Naive thymus-derived CD8-positive, alpha-beta T cell (primary cell): ENCODE data around the gene ZNF789. TPM values are rescaled to one million over a fixed set of nuclear protein-coding genes. Genes with fewer than 3 reads are reported as not detected.
"Not testable (repeated sequence)": the region's sequence is repeated elsewhere in the genome, so short reads cannot be mapped to it uniquely, and the experiment has no call there.

ENCODE experiments used
- ATAC-seq, 2 donors: fragments of 150-1000 bp; cut with Tn5 transposase in 1 of 2; sonication (Bioruptor Pico), chemical (Tn5 transposase) in 1 of 2; 1 replicate in 1 of 2; 2 replicates in 1 of 2; pipeline ENCODE4 v1.10.0; 2021; ENCODE audit warnings: mild to moderate bottlenecking in 2 of 2, moderate library complexity in 2 of 2
- POLR2A ChIA-PET: fragments of 350-600 bp; sonication (Branson Sonifier 250); formaldehyde crosslinking; loops from one replicate; lab custom pipeline; 2021; ENCODE audit warnings: antibody characterized with exemption; lab: Charles Lee
- DNase-seq, 10 donors: peaks; one replicate each; pipeline versions ENCODE4 v3.0.0 to v3.0.0-alpha.2; 2020 to 2022
- H3K27ac Mint-ChIP-seq, 10 donors: one replicate each; pipeline ENCODE4 v1.8.0; 2020 to 2022; ENCODE audit warnings: mild to moderate bottlenecking in 10 of 10, mixed read lengths in 10 of 10, moderate library complexity in 4 of 10, inconsistent platforms in 1 of 10
- H3K27me3 Mint-ChIP-seq, 5 donors: one replicate each; pipeline ENCODE4 v1.8.0; 2021 to 2022; ENCODE audit warnings: mixed read lengths in 5 of 5
- H3K36me3 Mint-ChIP-seq, 3 donors: one replicate each; pipeline ENCODE4 v1.8.0; 2020 to 2022; ENCODE audit warnings: mixed read lengths in 3 of 3, mild to moderate bottlenecking in 2 of 3, inconsistent platforms in 1 of 3
- H3K4me1 Mint-ChIP-seq, 4 donors: one replicate each; pipeline ENCODE4 v1.8.0; 2021 to 2022; ENCODE audit warnings: mixed read lengths in 4 of 4
- H3K4me3 Mint-ChIP-seq, 10 donors: one replicate each; pipeline ENCODE4 v1.8.0; 2020 to 2022; ENCODE audit warnings: mild to moderate bottlenecking in 10 of 10, mixed read lengths in 10 of 10, moderate library complexity in 6 of 10, inconsistent platforms in 1 of 10
- H3K9me3 Mint-ChIP-seq, 9 donors: one replicate each; pipeline ENCODE4 v1.8.0; 2020 to 2022; ENCODE audit warnings: mixed read lengths in 9 of 9, mild to moderate bottlenecking in 3 of 9, inconsistent platforms in 1 of 9, moderate library complexity in 1 of 9
- polyA plus RNA-seq, 3 donors: library from polyadenylated mRNA; unstranded; fragments of 300-500 nt; fragmentation: Illumina TruSeq; gene quantifications; one replicate each; pipeline ENCODE4 v1.2.3, GENCODE V29; 2021
- total RNA-seq, 8 experiments: library from RNA in 2 of 8; stranded (reverse) in 2 of 8; gene quantifications; one replicate each; pipeline ENCODE4 v1.2.3 and lab custom pipeline; 2021 to 2026

ZNF789 gene
- total RNA-seq (10 to 100 TPM; 22.8 to 31.8 TPM), polyA plus RNA-seq (1 to 10 TPM; 7.3 to 8.2 (median 8.0) TPM), total RNA-seq (lab: John Stamatoyannopoulos, UW) (13.7 to 23.1 (median 16.9) reads per million in 6 experiments)

DNA sequence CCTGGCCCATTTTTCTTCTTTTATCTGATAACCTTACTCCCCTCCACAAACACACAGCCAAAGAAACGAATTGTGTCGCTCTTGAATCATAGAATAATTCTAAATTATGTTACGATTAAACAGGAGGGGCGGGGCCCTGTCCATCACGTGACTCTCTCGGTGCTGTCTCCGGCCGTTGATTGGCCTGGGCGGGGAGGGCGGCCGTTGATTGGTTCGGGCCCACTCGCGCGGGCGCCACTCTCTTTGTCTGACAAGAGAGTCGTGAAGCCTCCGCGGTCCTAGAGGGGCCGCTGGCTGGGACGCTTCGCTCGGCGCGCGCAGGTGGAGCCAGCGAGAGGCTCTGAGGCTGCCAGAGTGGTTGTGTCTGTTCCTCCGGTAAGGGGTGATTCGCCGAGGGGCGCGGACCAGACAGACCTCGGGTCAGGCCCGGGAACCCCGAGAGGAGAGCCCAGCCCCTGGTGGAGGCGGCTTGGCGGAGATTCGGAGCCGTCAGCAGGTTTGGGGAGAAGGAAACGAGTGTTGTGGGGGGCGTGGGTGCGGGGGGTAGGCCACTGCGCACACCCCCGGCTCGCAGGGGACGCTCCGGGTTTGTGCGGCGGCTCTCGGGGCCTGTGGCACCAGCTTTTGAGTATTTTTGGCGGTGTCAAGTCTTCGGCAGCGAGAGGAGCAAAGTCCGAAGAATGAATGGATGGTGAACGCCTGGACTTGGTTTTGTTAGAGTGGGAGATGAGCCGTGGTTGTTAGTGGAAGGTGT, at the start of gene ZNF789:
ZNF789 (plus strand) TSS at position 330 of the 754 bp plus-strand sequence. CDS start 3,567 bp downstream, outside the sequence.
- Mint-ChIP-seq H3K4me1 (peaks cover 18 to 43% (median 32%) of the 10 kb centered on the region in 4 donors), H3K27me3 (no peaks in the 10 kb centered on the region), H3K27ac (peak within 1 kb of the TSS; percentile 93 to 98 (median 98)), H3K9me3 (no peaks in the 10 kb centered on the region), H3K4me3 (peak within 1 kb of the TSS; percentile 91 to 100 (median 97)), H3K36me3 (peaks cover 0 to 11% (median 0%) of the 10 kb centered on the region in 3 donors)
- peak; percentile 89 to 99 (median 97) for DNase-seq
- POLR2A ChIA-PET, result interaction anchor here (1.0 to 3.7 kb wide), 7 partner anchors 10 to 86 kb away, joined by 3 to 47 read pairs (median 5); partner anchors contain the start of genes BUD31, PTCD1, ZKSCAN5 and ZNF394
- ATAC-seq, result peak; percentile 96 to 97

DNA sequence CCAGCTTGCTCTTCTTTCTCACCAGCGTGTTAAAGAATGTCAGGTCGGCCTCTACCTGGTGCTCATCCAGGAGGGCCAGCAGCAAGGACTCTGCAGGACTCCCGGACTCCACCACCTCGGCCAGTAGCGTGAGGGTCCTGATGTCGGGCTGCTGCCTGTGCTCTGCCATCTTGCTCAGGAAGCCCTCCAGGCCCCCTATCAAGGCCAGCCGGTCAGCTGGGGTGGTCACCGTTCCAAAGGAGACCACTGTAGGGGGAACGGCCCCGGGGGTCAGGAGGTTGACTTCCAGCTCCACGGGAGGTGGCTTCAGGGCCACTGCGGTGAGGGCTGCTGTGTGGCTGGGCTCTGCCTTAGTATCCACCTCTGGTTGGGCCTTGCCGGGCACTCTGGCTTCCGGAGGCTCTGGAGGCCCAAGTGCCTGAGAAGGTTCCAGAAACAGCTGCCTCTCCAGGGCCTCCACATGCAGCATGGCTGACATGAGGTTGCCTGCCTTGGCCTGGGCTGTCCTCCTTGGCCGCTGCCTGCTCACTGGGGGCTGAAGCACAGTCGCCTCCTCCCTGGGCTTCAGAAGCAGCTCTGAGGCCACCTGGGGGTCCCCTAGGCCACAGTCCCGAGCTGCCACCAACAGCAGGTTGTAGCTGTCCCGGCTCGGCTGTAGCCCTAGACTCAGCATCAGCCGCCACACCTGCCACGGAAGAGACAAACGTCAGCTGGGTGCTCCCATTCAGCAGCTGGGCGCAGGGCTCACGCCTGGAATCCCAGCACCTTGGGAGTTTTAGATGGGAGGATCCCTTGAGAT, 47.6 kb upstream of the ZNF789 start:
- Mint-ChIP-seq H3K27ac (peak overlapping the region in 2 of 10 donors; percentile 40 to 77), H3K36me3 (peaks cover 0 to 59% (median 1%) of the 10 kb centered on the region in 3 donors), H3K9me3 (no peaks in the 10 kb centered on the region), H3K4me3 (no peak overlapping the region), H3K4me1 (peaks cover 0 to 14% (median under 1%) of the 10 kb centered on the region in 4 donors), H3K27me3 (no peaks in the 10 kb centered on the region)
- ATAC-seq, result no peak
- POLR2A ChIA-PET, result interaction anchor here (0.9 to 1.1 kb wide), 2 partner anchors 25 to 53 kb away, joined by 3 to 6 read pairs; no protein-coding TSS in a partner anchor
- no peak for DNase-seq

- peak in 5 of 10 donors; percentile 8 to 40 (median 25) for DNase-seq
- H3K36me3 Mint-ChIP-seq, result peaks cover 0 to 64% (median 6%) of the 10 kb centered on the region in 3 donors
- peak; percentile 69 to 87 for ATAC-seq
- no peaks in the 10 kb centered on the region for H3K27me3 Mint-ChIP-seq
- H3K4me1 Mint-ChIP-seq, result peaks cover 0 to 9% (median 1%) of the 10 kb centered on the region in 4 donors
- POLR2A ChIA-PET, result no interaction called here
- H3K27ac Mint-ChIP-seq, result peak overlapping the region in 7 of 10 donors; percentile 40 to 84 (median 76)
- H3K4me3 Mint-ChIP-seq, result peak overlapping the region in 2 of 10 donors; percentile 11 to 13
- no peaks in the 10 kb centered on the region for H3K9me3 Mint-ChIP-seq
Measured at GRCh38 chr7:99428972-99429566, 43.6 kb upstream of the ZNF789 start.

- DNase-seq (no peak), ATAC-seq (no peak)
- Mint-ChIP-seq H3K36me3 (peaks cover 0 to 66% (median 6%) of the 10 kb centered on the region in 3 donors), H3K4me3 (no peak overlapping the region), H3K27ac (no peak overlapping the region), H3K4me1 (peaks cover 0 to 9% (median 1%) of the 10 kb centered on the region in 4 donors), H3K9me3 (no peaks in the 10 kb centered on the region), H3K27me3 (no peaks in the 10 kb centered on the region)
- POLR2A ChIA-PET, result no interaction called here
Measured at GRCh38 chr7:99429756-99430155, 42.9 kb upstream of the ZNF789 start.

- Mint-ChIP-seq H3K4me1 (peaks cover 0 to 14% (median 5%) of the 10 kb centered on the region in 4 donors), H3K36me3 (peaks cover 0 to 58% (median 9%) of the 10 kb centered on the region in 3 donors), H3K27ac (peak overlapping the region in 2 of 10 donors; percentile 53 to 58)
- peak in 1 of 10 donors; percentile 15 for DNase-seq
- H3K4me3 Mint-ChIP-seq, POLR2A ChIA-PET, ATAC-seq, H3K9me3 Mint-ChIP-seq, H3K27me3 Mint-ChIP-seq: not testable (repeated sequence)
Measured at GRCh38 chr7:99431756-99432540, 40.7 kb upstream of the ZNF789 start.

GRCh38 chr7:99433158-99433557, 39.5 kb upstream of the ZNF789 start:
- Mint-ChIP-seq H3K27ac (peak overlapping the region in 2 of 10 donors; percentile 53 to 68), H3K27me3 (no peaks in the 10 kb centered on the region), H3K9me3 (no peaks in the 10 kb centered on the region), H3K4me3 (no peak overlapping the region), H3K36me3 (peaks cover 0 to 53% (median 9%) of the 10 kb centered on the region in 3 donors), H3K4me1 (peaks cover 0 to 22% (median 11%) of the 10 kb centered on the region in 4 donors)
- POLR2A ChIA-PET, result interaction anchor here (0.5 to 0.6 kb wide), 2 partner anchors 17 to 54 kb away, joined by 3 to 5 read pairs; no protein-coding TSS in a partner anchor
- ATAC-seq (no peak), DNase-seq (peak in 1 of 10 donors; percentile 58)

- ATAC-seq (peak; percentile 27 to 46), DNase-seq (no peak)
- Mint-ChIP-seq H3K36me3 (peaks cover 0 to 30% (median 10%) of the 10 kb centered on the region in 3 donors), H3K27me3 (no peaks in the 10 kb centered on the region), H3K4me1 (peaks cover 20 to 46% (median 40%) of the 10 kb centered on the region in 4 donors), H3K27ac (peak overlapping the region; percentile 87 to 97 (median 96)), H3K4me3 (peak overlapping the region; percentile 90 to 99 (median 96)), H3K9me3 (no peaks in the 10 kb centered on the region)
- POLR2A ChIA-PET, result interaction anchor here (0.5 to 3.2 kb wide), 12 partner anchors 15 to 122 kb away, joined by 3 to 24 read pairs (median 4); partner anchors contain the start of genes ATP5MF, BUD31, FAM200A and PDAP1
Measured at GRCh38 chr7:99437946-99438572, 34.6 kb upstream of the ZNF789 start.

GRCh38 chr7:99438573-99439480, 33.9 kb upstream of the ZNF789 start, which contains the start of the genes CPSF4 and PTCD1:
Gene CPSF4, plus strand, starts transcription at chr7:99438943. Its CDS starts 140 bp downstream, at chr7:99439083.
Gene PTCD1, minus strand, starts transcription at chr7:99438798. Its CDS starts 3,556 bp downstream, at chr7:99435242.
- H3K27ac Mint-ChIP-seq, result peak within 1 kb of the TSS; percentile 91 to 98 (median 96)
- H3K27me3 Mint-ChIP-seq, result no peaks in the 10 kb centered on the region
- DNase-seq, result peak; percentile 72 to 91 (median 80)
- H3K4me3 Mint-ChIP-seq, result peak within 1 kb of the TSS; percentile 90 to 99 (median 96)
- H3K9me3 Mint-ChIP-seq, result no peaks in the 10 kb centered on the region
- ATAC-seq, result peak; percentile 83 to 89
- peaks cover 22 to 50% (median 43%) of the 10 kb centered on the region in 4 donors for H3K4me1 Mint-ChIP-seq
- POLR2A ChIA-PET, result interaction anchor here (0.5 to 3.2 kb wide), 12 partner anchors 27 to 121 kb away, joined by 3 to 24 read pairs (median 4); partner anchors contain the start of genes ATP5MF, BUD31, FAM200A and PDAP1
- H3K36me3 Mint-ChIP-seq, result peaks cover 0 to 29% (median 7%) of the 10 kb centered on the region in 3 donors

DNA sequence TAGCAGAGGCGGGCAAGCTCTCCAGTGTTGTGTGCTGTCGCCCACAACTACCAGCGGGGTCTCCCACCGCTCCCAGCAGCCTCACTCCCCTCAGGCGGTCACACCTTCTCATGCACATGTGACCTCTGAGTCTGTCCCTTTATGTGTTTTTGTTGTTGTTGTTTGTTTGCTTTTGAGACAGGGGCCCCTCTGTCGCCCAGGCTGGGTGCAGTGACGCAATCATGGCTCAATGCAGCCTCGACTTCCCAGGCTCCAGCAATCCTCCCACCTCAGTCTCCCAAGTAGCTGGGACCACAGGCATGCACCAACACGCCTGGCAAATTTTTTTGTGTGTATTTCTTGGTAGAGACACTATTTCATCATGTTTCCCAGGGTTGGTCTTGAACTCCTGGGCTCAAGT, 32.5 kb upstream of the ZNF789 start:
- DNase-seq (peak in 1 of 10 donors; percentile 46), ATAC-seq (no peak)
- H3K9me3 Mint-ChIP-seq, result no peaks in the 10 kb centered on the region
- POLR2A ChIA-PET, result interaction anchor here (2.3 kb wide), 1 partner anchor 118 kb away, joined by 10 read pairs; the partner anchor contains the start of gene ZNF655
- H3K27me3 Mint-ChIP-seq, result no peaks in the 10 kb centered on the region
- H3K4me3 Mint-ChIP-seq, result peak overlapping the region; percentile 90 to 99 (median 96)
- H3K4me1 Mint-ChIP-seq, result peaks cover 21 to 52% (median 45%) of the 10 kb centered on the region in 4 donors
- peaks cover 0 to 27% (median 4%) of the 10 kb centered on the region in 3 donors for H3K36me3 Mint-ChIP-seq
- H3K27ac Mint-ChIP-seq, result peak overlapping the region in 7 of 10 donors; percentile 91 to 98 (median 95)
